SHP77 (cell line): Measurements from ENCODE around the gene ELOVL5.
"Not testable (repeated sequence)": the region's sequence is repeated elsewhere in the genome, so short reads cannot be mapped to it uniquely, and the experiment has no call there.

Experiments
- DNase-seq, 2 experiments: peaks; one replicate each; lab custom pipeline; 2025; lab: John Stamatoyannopoulos, UW

The ELOVL5 gene

GRCh38 chr6:53348371-53349208 lies at the start of gene ELOVL5:
TSS of gene ELOVL5 (minus strand) at chr6:53348950. CDS start at chr6:53295699, 53,251 bp downstream.
- DNase-seq = peak; percentile 94 to 95

GRCh38 chr6:53397283-53397682 lies 48.5 kb upstream of the ELOVL5 start:
- no peak for DNase-seq

GRCh38 chr6:53395986-53396385 lies 47.2 kb upstream of the ELOVL5 start:
- DNase-seq = no peak

- no peak for DNase-seq
Observed at GRCh38 chr6:53394704-53395103, 46.0 kb upstream of the ELOVL5 start.

GRCh38 chr6:53391170-53391569 lies 42.4 kb upstream of the ELOVL5 start:
- DNase-seq = no peak

- DNase-seq = no peak
Observed at GRCh38 chr6:53390010-53390409, 41.3 kb upstream of the ELOVL5 start.

GRCh38 chr6:53388615-53389014 lies 39.9 kb upstream of the ELOVL5 start:
- not testable (repeated sequence) for DNase-seq

- DNase-seq = no peak
Observed at GRCh38 chr6:53382421-53382820, 33.7 kb upstream of the ELOVL5 start.

- DNase-seq = no peak
Observed at GRCh38 chr6:53378208-53378607, 29.5 kb upstream of the ELOVL5 start.

GRCh38 chr6:53377793-53378192 lies 29.0 kb upstream of the ELOVL5 start:
- DNase-seq = no peak

GRCh38 chr6:53377289-53377688 lies 28.5 kb upstream of the ELOVL5 start:
- DNase-seq = no peak

GRCh38 chr6:53376661-53377226 lies 28.0 kb upstream of the ELOVL5 start:
- no peak for DNase-seq

GRCh38 chr6:53375847-53376246 lies 27.1 kb upstream of the ELOVL5 start:
- DNase-seq = no peak

- DNase-seq = no peak
Observed at GRCh38 chr6:53373638-53374037, 24.9 kb upstream of the ELOVL5 start.

GRCh38 chr6:53369876-53370515 lies 21.2 kb upstream of the ELOVL5 start:
- no peak for DNase-seq

GRCh38 chr6:53369051-53369450 lies 20.3 kb upstream of the ELOVL5 start:
- DNase-seq = no peak

- no peak for DNase-seq
Observed at GRCh38 chr6:53366128-53366641, 17.4 kb upstream of the ELOVL5 start.

- DNase-seq = no peak
Observed at GRCh38 chr6:53363341-53364079, 14.8 kb upstream of the ELOVL5 start.

- DNase-seq = no peak
Observed at GRCh38 chr6:53361549-53362031, 12.8 kb upstream of the ELOVL5 start.

- DNase-seq = peak in 1 of 2 experiments; percentile 11
Observed at GRCh38 chr6:53360093-53360912, 11.6 kb upstream of the ELOVL5 start.

GRCh38 chr6:53359843-53360092 lies 11.0 kb upstream of the ELOVL5 start:
- DNase-seq = no peak
